HFF-Myc (cell line): ENCODE results near the gene PABPN1.
A peak's percentile ranks its signal among the peaks of the same experiment; 100 is the strongest.
"Not testable (repeated sequence)": the region's sequence is repeated elsewhere in the genome, so short reads cannot be mapped to it uniquely, and the experiment has no call there.

ENCODE experiments used
- DNase-seq: peaks from one replicate; pipeline ENCODE4 v3.0.0-alpha.2; 2011; ENCODE audit warnings: low read depth; ENCODE audit errors: extremely low read depth
- H3K4me3 ChIP-seq: replicated peaks from 2 replicates; pipeline ENCODE4 v1.5.1; 2011; ENCODE audit warnings: low read depth, mild to moderate bottlenecking, control low read depth, low read length
- CTCF ChIP-seq: IDR thresholded peaks from 2 replicates; pipeline ENCODE4 v1.5.1; 2012; ENCODE audit warnings: mild to moderate bottlenecking, low read depth, low read length, control low read depth; ENCODE audit errors: missing control alignments

The PABPN1 gene

GRCh38 chr14:23320584-23321571 is at the start of gene PABPN1:
PABPN1 (plus strand) TSS chr14:23321457; CDS start chr14:23321470, 13 bp downstream.
- TF ChIP-seq CTCF, result no peak
- H3K4me3 ChIP-seq, result peak within 1 kb of the TSS; percentile 78
- peak; percentile 99 for DNase-seq

- DNase-seq, result no peak
- TF ChIP-seq CTCF, result no peak
- no peak overlapping the region for H3K4me3 ChIP-seq
Measured at GRCh38 chr14:23275412-23275811, 45.8 kb upstream of the PABPN1 start.

- H3K4me3 ChIP-seq, result no peak overlapping the region
- no peak for DNase-seq
- TF ChIP-seq CTCF, result no peak
Measured at GRCh38 chr14:23277189-23277588, 44.1 kb upstream of the PABPN1 start.

- not testable (repeated sequence) for DNase-seq, H3K4me3 ChIP-seq
Measured at GRCh38 chr14:23277928-23278327, 43.3 kb upstream of the PABPN1 start.

- no peak overlapping the region for H3K4me3 ChIP-seq
- no peak for TF ChIP-seq CTCF
- no peak for DNase-seq
Measured at GRCh38 chr14:23281247-23281646, 40.0 kb upstream of the PABPN1 start.

GRCh38 chr14:23284654-23285529 is 36.4 kb upstream of the PABPN1 start:
- DNase-seq, result no peak
- peak overlapping the region; percentile 89 for H3K4me3 ChIP-seq
- TF ChIP-seq CTCF, result no peak
